Calu3 (cell line): Measurements from ENCODE around the gene FOXE1. TPM values are rescaled to one million over a fixed set of nuclear protein-coding genes. Genes with fewer than 3 reads are reported as not detected.

Experiments used
- BruUV-seq: library from RNA; stranded (reverse); fragments of 400-500 nt; replicated peaks from 2 replicates; lab custom pipeline; 2021; lab: Mats Ljungman, UMichigan
- CTCF ChIA-PET: fragments of 300-600 bp; sonication (Branson Sonifier 250); formaldehyde crosslinking; loops from one replicate; lab custom pipeline; 2022; ENCODE audit warnings: antibody characterized with exemption; lab: Charles Lee
- DNase-seq: peaks from one replicate; pipeline ENCODE4 v3.0.0; 2022
- H3K27ac Mint-ChIP-seq: one replicate; pipeline ENCODE4 v1.8.0; 2022; ENCODE audit warnings: mixed read lengths; ENCODE audit not compliant: unreplicated experiment
- H3K27me3 Mint-ChIP-seq: one replicate; pipeline ENCODE4 v1.8.0; 2022; ENCODE audit warnings: mixed read lengths; ENCODE audit not compliant: unreplicated experiment
- H3K36me3 Mint-ChIP-seq: one replicate; pipeline ENCODE4 v1.8.0; 2022; ENCODE audit warnings: mild to moderate bottlenecking, moderate library complexity, mixed read lengths; ENCODE audit not compliant: insufficient read depth, unreplicated experiment
- H3K4me1 Mint-ChIP-seq: one replicate; pipeline ENCODE4 v1.8.0; 2022; ENCODE audit warnings: mild to moderate bottlenecking, low read depth, mixed read lengths; ENCODE audit not compliant: unreplicated experiment
- H3K4me3 Mint-ChIP-seq: one replicate; pipeline ENCODE4 v1.8.0; 2022; ENCODE audit warnings: mild to moderate bottlenecking, low read depth, moderate library complexity, mixed read lengths; ENCODE audit not compliant: unreplicated experiment
- H3K9me3 Mint-ChIP-seq: one replicate; pipeline ENCODE4 v1.8.0; 2022; ENCODE audit warnings: low read depth, mixed read lengths; ENCODE audit not compliant: unreplicated experiment
- intact Hi-C: fragments of 100-400 bp; cut with micrococcal nuclease; formaldehyde crosslinking; loops from one replicate; pipeline ENCODE4 v1.10.0; 2022; ENCODE audit not compliant: unreplicated experiment
- total RNA-seq: library from RNA; stranded (reverse); gene quantifications from 2 replicates; pipeline ENCODE4 v1.2.3, GENCODE V29; 2022
- TF ChIP-seq, protein P1 (sequence below): fragments of 200-600 bp; IDR thresholded peaks from one replicate; pipeline ENCODE4 v1.8.0; 2022; ENCODE audit warnings: antibody characterized with exemption; ENCODE audit not compliant: unreplicated experiment

The FOXE1 gene
- total RNA-seq, 1 experiment from 2014 or later, result 9.1 TPM

DNA sequence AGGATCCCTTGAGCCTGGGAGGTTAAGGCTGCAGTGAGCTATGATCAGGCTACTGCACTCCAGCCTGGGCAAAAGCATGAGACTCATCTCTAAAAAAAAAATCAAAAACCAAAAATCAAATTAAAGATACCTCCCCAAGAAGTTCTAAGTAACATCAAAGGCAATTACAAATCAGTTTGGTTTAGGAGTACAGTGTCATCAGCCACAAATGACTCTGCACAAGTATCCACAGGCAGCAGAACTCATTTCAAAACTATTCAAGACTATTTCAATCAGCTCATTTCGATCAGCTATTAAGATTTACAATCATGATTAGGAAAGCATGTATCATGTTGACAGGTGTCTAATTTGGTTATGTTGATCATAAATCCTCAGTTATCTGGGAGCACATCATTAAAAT, 50.2 kb downstream of the FOXE1 start:
- H3K27me3 Mint-ChIP-seq, result no peaks in the 10 kb centered on the region
- no peak overlapping the region for H3K4me3 Mint-ChIP-seq
- no peak for DNase-seq
- H3K4me1 Mint-ChIP-seq, result no peaks in the 10 kb centered on the region
- H3K27ac Mint-ChIP-seq, result no peak overlapping the region
- intact Hi-C loops, result loop anchor here (5.0 kb wide), 1 partner anchor 206 kb away; the partner anchor contains the start of gene XPA
- BruUV-seq, result no TSS peak
- no peaks in the 10 kb centered on the region for H3K36me3 Mint-ChIP-seq
- CTCF ChIA-PET, result no interaction called here
- H3K9me3 Mint-ChIP-seq, result no peaks in the 10 kb centered on the region
- TF ChIP-seq, protein P1, sequence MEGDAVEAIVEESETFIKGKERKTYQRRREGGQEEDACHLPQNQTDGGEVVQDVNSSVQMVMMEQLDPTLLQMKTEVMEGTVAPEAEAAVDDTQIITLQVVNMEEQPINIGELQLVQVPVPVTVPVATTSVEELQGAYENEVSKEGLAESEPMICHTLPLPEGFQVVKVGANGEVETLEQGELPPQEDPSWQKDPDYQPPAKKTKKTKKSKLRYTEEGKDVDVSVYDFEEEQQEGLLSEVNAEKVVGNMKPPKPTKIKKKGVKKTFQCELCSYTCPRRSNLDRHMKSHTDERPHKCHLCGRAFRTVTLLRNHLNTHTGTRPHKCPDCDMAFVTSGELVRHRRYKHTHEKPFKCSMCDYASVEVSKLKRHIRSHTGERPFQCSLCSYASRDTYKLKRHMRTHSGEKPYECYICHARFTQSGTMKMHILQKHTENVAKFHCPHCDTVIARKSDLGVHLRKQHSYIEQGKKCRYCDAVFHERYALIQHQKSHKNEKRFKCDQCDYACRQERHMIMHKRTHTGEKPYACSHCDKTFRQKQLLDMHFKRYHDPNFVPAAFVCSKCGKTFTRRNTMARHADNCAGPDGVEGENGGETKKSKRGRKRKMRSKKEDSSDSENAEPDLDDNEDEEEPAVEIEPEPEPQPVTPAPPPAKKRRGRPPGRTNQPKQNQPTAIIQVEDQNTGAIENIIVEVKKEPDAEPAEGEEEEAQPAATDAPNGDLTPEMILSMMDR, result no peak

DNA sequence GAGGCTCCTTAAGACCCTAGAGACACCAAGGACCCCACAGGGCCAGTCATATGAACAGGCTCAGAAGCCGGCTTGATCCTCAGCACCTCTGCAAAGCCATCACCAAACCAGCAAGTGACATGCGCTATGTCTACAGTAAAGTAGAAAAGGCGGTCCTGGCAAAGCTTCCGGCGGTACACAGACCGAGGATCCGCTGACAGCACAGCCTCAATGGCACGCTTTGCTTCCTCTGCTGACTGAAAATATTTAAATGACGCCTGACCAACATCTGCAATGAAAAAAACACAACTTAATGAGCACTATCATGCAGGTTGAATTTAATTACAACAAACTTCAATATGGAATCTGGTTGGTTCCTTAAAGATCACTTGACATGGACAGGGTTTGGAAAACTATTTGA, 51.7 kb downstream of the FOXE1 start:
- Mint-ChIP-seq H3K4me1 (no peaks in the 10 kb centered on the region), H3K27me3 (no peaks in the 10 kb centered on the region), H3K27ac (no peak overlapping the region), H3K9me3 (no peaks in the 10 kb centered on the region), H3K4me3 (no peak overlapping the region), H3K36me3 (no peaks in the 10 kb centered on the region)
- intact Hi-C loops, result loop anchor here (5.0 kb wide), 1 partner anchor 207 kb away; the partner anchor contains the start of gene XPA
- no peak for DNase-seq
- CTCF ChIA-PET, result no interaction called here
- TF ChIP-seq, protein P1, result no peak
- BruUV-seq, result no TSS peak

DNA sequence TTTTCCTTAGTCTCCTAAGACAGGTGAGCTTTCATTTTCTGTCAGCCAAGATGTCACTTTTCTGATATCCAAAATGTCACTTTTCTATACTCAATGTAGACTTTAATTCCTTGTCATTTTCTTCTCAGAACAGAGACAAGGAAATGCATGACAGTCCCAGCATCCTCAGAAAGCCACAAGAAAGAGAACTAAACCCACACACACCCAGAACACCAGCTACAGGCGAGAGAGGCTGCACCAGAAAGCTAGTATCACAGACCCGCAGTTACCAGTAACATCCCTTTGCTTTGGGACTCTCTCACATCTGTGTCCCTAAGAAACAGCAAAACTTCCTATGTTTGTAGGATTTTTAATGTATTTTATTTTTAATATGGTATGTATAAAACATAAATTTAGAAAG, 52.2 kb downstream of the FOXE1 start:
- intact Hi-C loops, result no loop called here

More for the DNA sequence above, 52.2 kb downstream of the FOXE1 start:
- Mint-ChIP-seq H3K4me1 (no peaks in the 10 kb centered on the region), H3K36me3 (no peaks in the 10 kb centered on the region), H3K4me3 (no peak overlapping the region), H3K27ac (no peak overlapping the region), H3K9me3 (no peaks in the 10 kb centered on the region), H3K27me3 (no peaks in the 10 kb centered on the region)
- BruUV-seq, result no TSS peak
- TF ChIP-seq, protein P1, result no peak
- no peak for DNase-seq
- CTCF ChIA-PET, result no interaction called here

Other genes with a start within 250 kb of the FOXE1 start
- gene TSTD2, start 219.9 kb upstream of the FOXE1 start, total RNA-seq, result 12.6 and 12.7 TPM in 2 replicates
- gene NCBP1, start 219.4 kb upstream of the FOXE1 start, total RNA-seq, result 28.0 and 32.2 TPM in 2 replicates
- 5.4 and 5.9 TPM in 2 replicates for gene XPA, start 155.9 kb upstream of the FOXE1 start, total RNA-seq
- 4.8 and 5.0 TPM in 2 replicates for gene TRMO, start 69.3 kb downstream of the FOXE1 start, total RNA-seq
- not detected in 2 replicates for gene HEMGN, start 84.9 kb downstream of the FOXE1 start, total RNA-seq
- gene ANP32B, start 130.1 kb downstream of the FOXE1 start, total RNA-seq, result 118 and 135 TPM in 2 replicates
- 43.0 and 47.5 TPM in 2 replicates for gene NANS, start 203.5 kb downstream of the FOXE1 start, total RNA-seq